HG02678 (cell line): ENCODE results near the gene SYNCRIP.
"Not testable (repeated sequence)": the region's sequence is repeated elsewhere in the genome, so short reads cannot be mapped to it uniquely, and the experiment has no call there.

Experiments used
- ATAC-seq: cut with Tn5 transposase; IDR thresholded peaks from one replicate; pipeline ENCODE4 v1.9.1; 2021; ENCODE audit warnings: mild to moderate bottlenecking, moderate library complexity; ENCODE audit not compliant: unreplicated experiment

Gene SYNCRIP

GRCh38 chr6:85642774-85643536, at the start of gene SYNCRIP:
Gene SYNCRIP (minus strand): TSS chr6:85642886. CDS start chr6:85641439, 1,447 bp downstream.
- peak; percentile 71 for ATAC-seq

- no peak for ATAC-seq
These were observed 48.8 kb upstream of the SYNCRIP start for GRCh38 chr6:85691478-85691877.

GRCh38 chr6:85690071-85690470, 47.4 kb upstream of the SYNCRIP start:
- ATAC-seq: no peak

- ATAC-seq: peak; percentile 93
These were observed 43.0 kb upstream of the SYNCRIP start for GRCh38 chr6:85685713-85686112.

GRCh38 chr6:85684809-85685171, 42.1 kb upstream of the SYNCRIP start:
- ATAC-seq: no peak

GRCh38 chr6:85684133-85684808, 41.6 kb upstream of the SYNCRIP start:
- ATAC-seq: no peak

GRCh38 chr6:85681899-85682298, 39.2 kb upstream of the SYNCRIP start:
- ATAC-seq: not testable (repeated sequence)

GRCh38 chr6:85680388-85680787, 37.7 kb upstream of the SYNCRIP start:
- ATAC-seq: no peak

GRCh38 chr6:85679445-85680123, 36.9 kb upstream of the SYNCRIP start:
- ATAC-seq: no peak

- peak; percentile 82 for ATAC-seq
These were observed 36.1 kb upstream of the SYNCRIP start for GRCh38 chr6:85678602-85679444.

GRCh38 chr6:85678026-85678601, 35.4 kb upstream of the SYNCRIP start:
- no peak for ATAC-seq

- no peak for ATAC-seq
These were observed 34.7 kb upstream of the SYNCRIP start for GRCh38 chr6:85677234-85677956.

- ATAC-seq: no peak
These were observed 33.5 kb upstream of the SYNCRIP start for GRCh38 chr6:85676086-85676729.

GRCh38 chr6:85675030-85675819, 32.5 kb upstream of the SYNCRIP start:
- no peak for ATAC-seq

- ATAC-seq: no peak
These were observed 31.9 kb upstream of the SYNCRIP start for GRCh38 chr6:85674604-85675003.

- ATAC-seq: no peak
These were observed 30.8 kb upstream of the SYNCRIP start for GRCh38 chr6:85673198-85674139.

GRCh38 chr6:85672623-85673022, 29.9 kb upstream of the SYNCRIP start:
- no peak for ATAC-seq

GRCh38 chr6:85672050-85672449, 29.4 kb upstream of the SYNCRIP start:
- no peak for ATAC-seq
